ENCODE data around the gene COMMD6.
"Not testable (repeated sequence)": the region's sequence is repeated elsewhere in the genome, so short reads cannot be mapped to it uniquely, and the experiment has no call there.

COMMD6 gene

DNA sequence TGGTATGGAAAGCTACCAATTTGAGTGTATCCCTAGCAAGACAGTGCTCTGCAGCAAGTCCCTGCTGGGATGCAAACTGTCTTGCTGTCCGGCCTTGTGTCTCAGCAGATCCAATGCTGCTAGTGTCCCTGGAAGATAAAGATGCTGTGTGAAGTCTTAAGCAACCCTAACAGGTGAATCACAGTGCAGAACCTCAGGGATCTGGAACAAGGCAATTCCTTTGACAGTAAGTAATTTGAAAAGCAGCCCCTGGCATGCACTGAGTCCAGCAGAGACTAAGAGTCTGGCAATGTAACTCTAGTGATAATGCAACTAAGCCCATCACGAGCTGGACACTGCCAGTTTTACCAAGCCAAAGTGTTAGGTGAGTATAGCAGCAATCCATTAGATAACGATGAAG, 10.3 kb upstream of the COMMD6 start:
- Mint-ChIP-seq H3K27ac (no peak overlapping the region), H3K4me1 (peaks cover 31% of the 10 kb centered on the region), H3K36me3 (ENCODE audit: low read depth) (peaks cover 5% of the 10 kb centered on the region), H3K4me3 (no peak overlapping the region), H3K9me3 (no peaks in the 10 kb centered on the region), H3K27me3 (peaks cover 2% of the 10 kb centered on the region)
- ATAC-seq (no peak), DNase-seq (no peak)

DNA sequence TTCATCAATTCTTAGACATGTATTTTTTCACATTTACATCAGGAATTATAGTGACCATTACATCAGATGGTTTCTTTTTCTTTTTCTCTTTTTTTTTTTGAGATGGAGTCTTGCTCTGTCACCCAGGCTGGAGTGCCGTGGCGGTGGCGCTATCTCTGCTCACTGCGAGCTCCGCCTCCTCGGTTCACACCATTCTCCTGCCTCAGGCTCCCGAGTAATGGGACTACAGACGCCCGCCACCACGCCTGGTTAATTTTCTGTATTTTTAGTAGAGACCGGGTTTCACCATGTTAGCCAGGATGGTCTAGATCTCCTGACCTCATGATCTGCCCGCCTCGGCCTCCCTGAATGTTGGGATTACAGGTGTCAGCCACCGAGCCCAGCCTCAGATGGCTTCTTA, 7.7 kb upstream of the COMMD6 start:
- not testable (repeated sequence) for DNase-seq; ATAC-seq; H3K4me3 Mint-ChIP-seq; H3K27me3 Mint-ChIP-seq; H3K9me3 Mint-ChIP-seq; H3K27ac Mint-ChIP-seq; H3K36me3 Mint-ChIP-seq (ENCODE audit: low read depth)
- peaks cover 12% of the 10 kb centered on the region for H3K4me1 Mint-ChIP-seq

DNA sequence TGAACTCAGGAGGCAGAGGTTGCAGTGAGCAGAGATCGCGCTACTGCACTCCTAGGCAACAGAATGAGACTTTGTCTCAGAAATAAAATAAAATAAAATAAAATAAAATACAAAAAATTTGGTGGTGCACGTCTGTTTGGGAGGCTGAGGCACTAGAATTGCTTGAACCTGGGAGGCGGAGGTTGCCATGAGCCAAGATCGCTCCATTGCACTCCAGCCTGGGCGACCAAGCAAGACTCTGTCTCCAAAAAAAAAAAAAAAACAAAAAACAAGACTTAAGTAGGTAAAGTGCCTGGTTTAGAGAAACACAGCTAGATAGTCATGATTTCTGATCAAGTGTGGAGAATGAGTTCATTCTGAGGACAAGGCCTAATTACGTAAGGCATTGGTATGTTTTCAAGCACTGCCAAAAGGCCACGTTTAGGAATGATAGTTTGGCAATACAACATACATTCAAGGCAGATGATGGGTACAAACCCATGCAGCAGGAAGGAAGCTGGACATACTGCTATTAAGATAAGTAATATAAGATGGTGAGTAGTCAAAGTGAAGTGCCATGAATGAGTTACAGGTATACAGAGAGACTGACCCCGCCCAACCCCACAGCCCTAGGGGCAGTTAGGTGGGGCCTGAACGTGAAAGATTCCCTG, 7.2 kb upstream of the COMMD6 start:
- H3K4me3 Mint-ChIP-seq, result no peak overlapping the region
- ATAC-seq (no peak), DNase-seq (no peak)
- peaks cover 9% of the 10 kb centered on the region for H3K4me1 Mint-ChIP-seq
- peaks cover 2% of the 10 kb centered on the region for H3K27me3 Mint-ChIP-seq
- H3K9me3 Mint-ChIP-seq, result no peaks in the 10 kb centered on the region
- H3K36me3 Mint-ChIP-seq (ENCODE audit: low read depth), result peaks cover 3% of the 10 kb centered on the region
- H3K27ac Mint-ChIP-seq, result no peak overlapping the region

DNA sequence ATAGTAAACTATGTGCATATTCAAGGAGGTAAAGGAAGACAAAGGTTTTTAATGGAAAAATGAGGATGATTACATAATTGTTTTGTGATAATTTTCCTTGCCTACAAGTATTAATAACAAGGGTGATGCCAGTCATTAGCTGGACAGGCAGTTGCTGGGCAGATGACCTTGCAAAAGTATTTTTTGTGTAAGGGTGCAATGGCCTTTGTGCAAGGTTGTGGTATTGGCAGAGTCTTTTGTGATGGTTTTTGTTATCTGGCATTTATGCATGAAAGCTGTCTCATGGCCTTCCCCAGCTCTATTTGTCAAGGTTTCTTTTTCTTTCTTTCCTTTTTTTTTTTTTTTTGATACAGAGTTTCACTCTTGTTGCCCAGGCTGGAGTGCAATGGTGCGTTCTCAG, 4.3 kb upstream of the COMMD6 start:
- H3K4me3 Mint-ChIP-seq, result no peak overlapping the region
- no peaks in the 10 kb centered on the region for H3K27me3 Mint-ChIP-seq
- ATAC-seq (no peak), DNase-seq (no peak)
- no peaks in the 10 kb centered on the region for H3K9me3 Mint-ChIP-seq
- H3K27ac Mint-ChIP-seq, result no peak overlapping the region
- H3K4me1 Mint-ChIP-seq, result peaks cover 11% of the 10 kb centered on the region
- no peaks in the 10 kb centered on the region for H3K36me3 Mint-ChIP-seq (ENCODE audit: low read depth)

DNA sequence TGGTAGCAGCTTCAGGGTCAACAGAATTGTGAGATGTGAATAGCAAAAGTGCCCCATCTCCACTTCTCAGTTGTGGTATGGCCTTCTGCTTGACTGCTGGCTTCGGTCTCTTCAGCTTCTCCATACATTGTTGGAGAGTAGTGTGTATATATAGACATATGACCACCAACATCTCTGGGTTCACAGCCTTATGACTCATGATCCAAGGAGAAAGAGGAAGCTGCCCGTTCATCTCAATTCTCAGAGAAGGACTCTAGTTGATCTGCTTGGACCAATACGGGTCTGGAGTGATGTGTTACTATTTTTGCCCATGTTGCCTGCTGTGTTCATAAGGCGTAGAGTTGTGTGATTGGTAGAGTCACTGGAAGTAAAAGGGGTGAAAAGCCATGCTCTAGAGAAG, 3.6 kb upstream of the COMMD6 start:
- Mint-ChIP-seq H3K27me3 (no peaks in the 10 kb centered on the region), H3K4me3 (no peak overlapping the region), H3K4me1 (peaks cover 17% of the 10 kb centered on the region), H3K9me3 (no peaks in the 10 kb centered on the region), H3K36me3 (ENCODE audit: low read depth) (peaks cover under 1% of the 10 kb centered on the region), H3K27ac (no peak overlapping the region)
- DNase-seq, result no peak
- no peak for ATAC-seq

DNA sequence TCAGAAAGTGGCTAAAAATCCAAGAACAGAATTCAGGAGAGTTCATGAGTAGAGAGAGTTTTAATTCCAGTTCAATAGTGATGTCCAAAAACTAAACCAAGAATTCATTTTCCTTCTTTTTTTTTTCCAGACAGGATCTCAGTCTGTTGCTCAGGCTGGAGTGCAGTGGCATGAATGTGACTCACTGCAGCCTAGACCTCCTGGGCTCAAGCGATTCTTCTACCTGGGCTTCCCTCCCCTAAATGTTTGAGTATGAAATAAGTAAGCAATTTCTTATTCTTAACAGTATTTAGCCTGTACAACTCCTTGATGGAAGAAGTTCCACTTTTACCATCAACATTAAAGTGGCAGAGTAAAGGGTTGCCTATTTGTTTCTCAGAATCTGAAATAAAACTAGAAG, 3.8 kb downstream of the COMMD6 start:
- no peak overlapping the region for H3K27ac Mint-ChIP-seq
- H3K9me3 Mint-ChIP-seq, result no peaks in the 10 kb centered on the region
- no peaks in the 10 kb centered on the region for H3K27me3 Mint-ChIP-seq
- no peak overlapping the region for H3K4me3 Mint-ChIP-seq
- DNase-seq (no peak), ATAC-seq (no peak)
- H3K36me3 Mint-ChIP-seq (ENCODE audit: low read depth), result peaks cover 28% of the 10 kb centered on the region
- H3K4me1 Mint-ChIP-seq, result peaks cover 59% of the 10 kb centered on the region

DNA sequence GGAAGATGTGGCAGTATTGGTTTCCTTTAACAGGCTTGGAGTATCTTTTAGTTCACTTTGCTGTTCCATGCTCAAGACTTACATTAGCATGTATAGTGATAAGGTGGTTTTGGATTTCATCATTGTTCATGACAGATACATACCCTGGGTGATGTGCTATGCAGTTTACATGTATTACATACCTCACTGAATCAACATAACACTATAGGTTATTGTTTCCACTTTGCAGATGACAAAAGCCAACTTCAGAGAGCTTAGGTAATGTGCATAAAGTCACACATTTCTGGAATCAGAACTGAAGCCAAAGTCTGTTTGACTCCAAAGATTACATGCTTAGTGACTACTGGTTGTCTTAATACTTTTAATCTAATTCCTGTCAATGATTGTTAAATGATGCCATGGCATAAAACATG, 7.1 kb downstream of the COMMD6 start:
- H3K4me1 Mint-ChIP-seq, result peaks cover 43% of the 10 kb centered on the region
- H3K9me3 Mint-ChIP-seq, result no peaks in the 10 kb centered on the region
- no peak for DNase-seq
- H3K36me3 Mint-ChIP-seq (ENCODE audit: low read depth), result peaks cover 42% of the 10 kb centered on the region
- H3K4me3 Mint-ChIP-seq, result no peak overlapping the region
- H3K27ac Mint-ChIP-seq, result peak overlapping the region; percentile 52
- no peaks in the 10 kb centered on the region for H3K27me3 Mint-ChIP-seq
- peak; percentile 94 for ATAC-seq

DNA sequence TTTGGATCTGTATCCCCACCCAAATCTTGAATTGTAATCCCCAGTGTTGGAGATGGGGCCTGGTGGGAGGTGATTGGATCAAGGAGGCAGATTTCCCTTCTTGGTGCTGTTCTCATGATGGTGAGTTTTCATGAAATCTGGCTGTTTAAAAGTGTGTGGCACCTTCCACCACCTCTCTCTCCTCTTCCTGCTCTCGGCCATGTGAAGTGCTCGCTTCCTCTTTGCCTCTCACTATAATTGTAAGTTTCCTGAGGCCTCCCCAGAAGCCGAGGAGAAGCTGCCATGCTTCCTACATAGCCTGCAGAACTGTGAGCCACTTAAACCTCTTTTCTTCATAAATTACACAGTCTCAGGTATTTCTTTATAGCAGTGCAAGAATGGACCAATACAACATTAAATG, 15.7 kb downstream of the COMMD6 start:
- Mint-ChIP-seq H3K27me3 (no peaks in the 10 kb centered on the region), H3K9me3 (peaks cover 7% of the 10 kb centered on the region), H3K36me3 (ENCODE audit: low read depth) (peaks cover 12% of the 10 kb centered on the region), H3K4me1 (peaks cover 8% of the 10 kb centered on the region), H3K4me3 (no peak overlapping the region), H3K27ac (no peak overlapping the region)
- ATAC-seq (no peak), DNase-seq (no peak)

DNA sequence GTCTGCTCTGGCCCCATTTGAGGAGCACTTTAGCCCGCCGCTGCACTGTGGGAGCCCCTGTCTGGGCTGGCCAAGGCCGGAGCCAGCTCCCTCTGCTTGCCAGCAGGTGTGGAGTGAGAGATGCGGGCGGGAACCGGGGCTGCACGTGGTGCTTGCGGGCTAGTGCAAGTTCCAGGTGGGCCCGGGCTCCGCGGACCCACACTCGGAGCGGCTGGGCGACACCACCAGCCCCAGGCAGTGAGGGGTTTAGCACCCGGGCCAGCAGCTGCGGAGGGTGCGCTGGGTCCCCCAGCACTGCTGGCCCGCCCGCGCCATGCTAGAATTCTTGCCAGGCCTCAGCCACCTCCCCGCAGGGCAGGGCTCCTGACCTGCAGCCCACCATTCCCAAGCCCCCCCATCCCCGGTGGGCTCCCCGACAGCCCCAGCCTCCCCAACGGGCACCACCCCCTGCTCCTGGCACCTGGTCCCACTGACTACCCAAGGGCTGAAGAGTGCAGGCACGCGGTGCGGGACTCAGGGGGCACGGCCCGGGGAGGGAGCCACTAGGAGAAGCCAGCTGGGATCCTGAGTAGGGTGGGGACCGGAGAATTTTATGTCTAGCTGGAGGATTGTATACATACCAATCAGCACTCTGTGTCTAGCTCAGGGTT, 19.1 kb downstream of the COMMD6 start:
- no peak for DNase-seq
- H3K9me3 Mint-ChIP-seq, result peaks cover 7% of the 10 kb centered on the region
- peaks cover 4% of the 10 kb centered on the region for H3K4me1 Mint-ChIP-seq
- no peak for ATAC-seq
- H3K27me3 Mint-ChIP-seq, result peaks cover under 1% of the 10 kb centered on the region
- H3K4me3 Mint-ChIP-seq, result no peak overlapping the region
- H3K36me3 Mint-ChIP-seq (ENCODE audit: low read depth), result no peaks in the 10 kb centered on the region
- H3K27ac Mint-ChIP-seq, result no peak overlapping the region

DNA sequence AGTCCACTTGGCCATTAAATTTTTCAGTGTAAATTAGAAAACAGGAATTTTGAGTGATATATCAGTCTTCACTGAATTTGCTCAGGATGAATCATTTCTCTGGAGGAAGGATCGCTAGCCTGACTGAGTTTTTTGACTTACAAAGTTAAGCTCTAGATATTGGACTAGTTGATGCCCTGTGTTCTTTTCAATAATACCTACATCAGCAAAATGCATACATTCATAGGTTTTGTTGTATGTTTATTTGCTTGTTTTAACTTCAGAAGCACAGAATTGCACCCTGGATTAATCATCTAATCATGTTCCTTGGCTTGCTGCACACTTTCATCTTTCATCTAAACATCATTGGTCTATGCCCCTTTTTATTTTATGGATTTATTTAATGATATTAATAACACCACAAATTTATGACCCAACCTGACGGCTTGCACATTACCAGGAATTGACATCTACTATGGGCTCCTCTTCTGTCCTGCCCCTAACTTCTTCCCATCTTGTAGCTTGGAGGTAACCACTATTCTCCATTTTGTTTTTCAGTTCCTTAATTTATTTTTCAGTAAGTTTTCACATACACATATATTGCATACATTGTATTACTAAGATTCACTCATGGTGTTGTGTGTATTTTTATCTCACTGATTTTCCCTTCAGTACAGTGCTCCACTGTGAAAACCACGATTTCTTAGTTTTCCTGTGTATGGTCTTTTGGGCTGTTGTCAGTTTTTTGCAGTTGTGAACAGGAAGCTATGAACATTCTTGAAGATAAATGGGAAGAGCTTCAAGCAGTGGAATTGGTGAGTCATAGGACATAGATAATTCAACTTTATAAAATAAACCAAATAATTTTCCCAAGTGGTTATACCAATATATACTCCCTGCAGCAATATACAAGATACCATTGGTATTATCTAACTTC, 23.3 kb downstream of the COMMD6 start:
- no peaks in the 10 kb centered on the region for H3K9me3 Mint-ChIP-seq
- H3K27ac Mint-ChIP-seq, result no peak overlapping the region
- peaks cover 6% of the 10 kb centered on the region for H3K4me1 Mint-ChIP-seq
- H3K4me3 Mint-ChIP-seq, result no peak overlapping the region
- no peak for ATAC-seq
- peaks cover 7% of the 10 kb centered on the region for H3K27me3 Mint-ChIP-seq
- no peaks in the 10 kb centered on the region for H3K36me3 Mint-ChIP-seq (ENCODE audit: low read depth)
- DNase-seq, result no peak

DNA sequence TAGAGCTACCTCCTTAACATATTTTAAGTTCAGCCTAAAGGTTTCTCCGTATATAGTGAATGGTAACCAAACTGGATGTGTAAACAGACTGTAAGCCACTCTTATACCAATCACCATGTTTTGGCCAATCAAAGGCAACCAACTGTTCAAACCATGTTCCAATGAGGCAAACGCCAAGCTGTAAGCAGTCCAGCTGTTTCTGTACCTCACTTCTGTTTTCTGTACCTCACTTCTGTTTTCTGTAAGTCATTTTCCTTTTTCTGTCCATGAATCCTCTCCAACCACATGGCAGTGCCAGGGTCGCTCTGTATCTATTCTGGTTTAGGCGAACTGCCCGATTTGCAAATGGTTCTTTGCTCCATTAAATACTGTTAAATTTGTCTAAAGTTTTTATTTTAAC, 24.4 kb downstream of the COMMD6 start:
- Mint-ChIP-seq H3K36me3 (ENCODE audit: low read depth) (no peaks in the 10 kb centered on the region), H3K27ac (no peak overlapping the region), H3K27me3 (peaks cover 7% of the 10 kb centered on the region), H3K4me1 (peaks cover 6% of the 10 kb centered on the region), H3K9me3 (no peaks in the 10 kb centered on the region), H3K4me3 (no peak overlapping the region)
- no peak for ATAC-seq
- no peak for DNase-seq

DNA sequence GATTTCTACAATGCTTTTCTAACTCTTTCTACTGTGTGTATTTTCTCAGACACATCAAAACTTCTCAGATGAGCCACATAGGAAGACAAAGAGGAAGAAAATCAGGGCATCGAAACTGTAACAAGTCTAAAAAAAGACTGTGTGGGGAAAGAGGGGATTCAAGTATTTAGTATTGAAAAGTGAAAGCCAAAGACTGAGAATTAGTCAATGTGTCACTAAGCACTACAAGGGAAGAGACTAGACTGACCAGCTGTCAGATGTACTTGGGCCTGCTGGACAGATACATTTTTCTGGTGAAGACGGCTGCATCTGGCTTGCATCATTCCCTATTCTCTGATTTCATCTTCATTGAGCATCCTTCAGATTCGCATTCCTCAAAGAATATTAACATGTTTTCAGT, 25.4 kb downstream of the COMMD6 start:
- no peaks in the 10 kb centered on the region for H3K9me3 Mint-ChIP-seq
- H3K27me3 Mint-ChIP-seq, result peaks cover 7% of the 10 kb centered on the region
- no peak overlapping the region for H3K4me3 Mint-ChIP-seq
- no peak for DNase-seq
- H3K27ac Mint-ChIP-seq, result no peak overlapping the region
- no peak for ATAC-seq
- peaks cover 6% of the 10 kb centered on the region for H3K4me1 Mint-ChIP-seq
- H3K36me3 Mint-ChIP-seq (ENCODE audit: low read depth), result no peaks in the 10 kb centered on the region

DNA sequence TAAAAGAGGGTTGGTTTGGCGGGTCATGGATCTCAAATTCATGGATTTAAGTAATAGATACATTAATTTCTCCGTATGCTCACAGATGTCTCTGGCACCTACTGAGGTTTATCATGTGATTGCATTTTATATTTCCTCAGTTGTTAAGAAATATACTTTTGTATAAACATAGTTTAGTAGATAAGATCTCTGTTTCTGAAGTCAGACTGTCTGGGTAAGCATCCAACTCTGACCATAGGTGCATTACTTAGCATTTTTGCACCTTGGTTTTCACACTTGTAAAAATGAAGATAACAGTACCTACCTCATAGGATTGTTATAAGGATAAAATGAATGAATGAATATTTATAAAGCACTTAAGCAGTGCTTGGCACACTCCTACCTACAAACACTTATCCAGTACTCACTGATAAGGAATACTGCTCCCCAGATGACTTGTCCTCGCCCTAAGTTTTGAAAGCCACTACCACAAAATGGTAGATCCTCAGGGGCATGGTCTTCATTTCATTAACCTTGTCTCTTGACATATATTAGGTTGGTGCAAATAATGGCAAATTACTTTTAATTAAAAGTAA, 26.5 kb downstream of the COMMD6 start:
- H3K4me3 Mint-ChIP-seq, result no peak overlapping the region
- H3K27ac Mint-ChIP-seq, result no peak overlapping the region
- no peak for ATAC-seq

DNA sequence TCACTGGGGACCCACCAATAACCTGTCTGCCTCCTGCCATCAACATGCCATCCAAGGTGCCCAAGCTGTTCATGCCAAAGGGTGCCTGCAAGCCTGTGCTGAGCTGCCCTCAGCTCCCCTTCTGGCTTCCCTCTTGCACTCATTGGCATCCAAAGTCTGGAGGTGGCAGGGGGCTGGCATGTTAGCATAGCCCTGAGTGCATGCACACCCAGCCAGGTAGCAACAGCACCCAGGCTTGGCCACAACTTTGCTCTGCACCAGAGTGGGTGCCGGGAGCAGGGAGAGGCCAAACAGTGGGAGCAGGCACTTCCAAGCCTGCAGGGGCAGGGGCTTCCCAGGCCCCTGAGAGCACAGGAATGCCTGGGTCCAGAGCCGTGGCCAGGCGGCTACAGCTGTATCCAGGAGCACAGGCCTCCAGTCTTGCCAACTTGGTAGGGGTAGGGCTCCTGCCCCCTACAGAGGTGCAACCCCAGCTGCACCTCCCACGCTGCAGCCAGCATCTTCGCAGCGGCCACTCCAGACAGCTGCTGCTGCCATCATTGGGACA, 29.6 kb downstream of the COMMD6 start:
- H3K27me3 Mint-ChIP-seq, result peaks cover 2% of the 10 kb centered on the region
- no peak for DNase-seq
- no peak overlapping the region for H3K27ac Mint-ChIP-seq
- no peaks in the 10 kb centered on the region for H3K36me3 Mint-ChIP-seq (ENCODE audit: low read depth)
- H3K4me1 Mint-ChIP-seq, result peaks cover 3% of the 10 kb centered on the region
- H3K4me3 Mint-ChIP-seq, result no peak overlapping the region
- peak; percentile 15 for ATAC-seq
- H3K9me3 Mint-ChIP-seq, result no peaks in the 10 kb centered on the region

More for the DNA sequence above, 26.5 kb downstream of the COMMD6 start:
- peaks cover 7% of the 10 kb centered on the region for H3K27me3 Mint-ChIP-seq
- no peaks in the 10 kb centered on the region for H3K36me3 Mint-ChIP-seq (ENCODE audit: low read depth)
- H3K9me3 Mint-ChIP-seq, result no peaks in the 10 kb centered on the region
- no peak for DNase-seq
- H3K4me1 Mint-ChIP-seq, result peaks cover 6% of the 10 kb centered on the region

Data from activated naive CD8-positive, alpha-beta T cell treated with anti-CD3 and anti-CD28 coated beads, Interleukin-2, amount 50 U/mL, for 24 hours (primary cell).